Measurements from ENCODE around the gene RASGRF2.

Gene RASGRF2

DNA sequence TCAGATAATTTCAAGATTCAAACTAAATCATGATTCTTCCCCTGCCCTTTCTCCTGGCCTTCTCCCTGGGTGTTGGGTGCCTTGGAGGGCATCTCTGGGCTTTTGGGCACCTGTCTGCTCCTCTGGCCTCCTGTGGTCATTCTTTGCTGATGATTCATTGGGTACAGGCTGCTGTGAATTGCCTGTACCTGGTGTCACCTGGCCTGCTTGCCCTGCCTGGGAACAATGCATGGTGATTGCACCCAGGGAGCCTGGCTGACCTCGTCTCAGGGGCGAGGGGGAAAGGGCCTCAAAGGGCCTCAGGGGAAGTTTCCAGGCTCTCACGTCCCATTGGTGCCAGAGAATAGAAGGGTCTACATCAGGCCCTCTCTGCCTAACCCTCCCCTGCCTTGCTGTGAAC, 252.9 kb downstream of the RASGRF2 start:
- DNase-seq: no peak

DNA sequence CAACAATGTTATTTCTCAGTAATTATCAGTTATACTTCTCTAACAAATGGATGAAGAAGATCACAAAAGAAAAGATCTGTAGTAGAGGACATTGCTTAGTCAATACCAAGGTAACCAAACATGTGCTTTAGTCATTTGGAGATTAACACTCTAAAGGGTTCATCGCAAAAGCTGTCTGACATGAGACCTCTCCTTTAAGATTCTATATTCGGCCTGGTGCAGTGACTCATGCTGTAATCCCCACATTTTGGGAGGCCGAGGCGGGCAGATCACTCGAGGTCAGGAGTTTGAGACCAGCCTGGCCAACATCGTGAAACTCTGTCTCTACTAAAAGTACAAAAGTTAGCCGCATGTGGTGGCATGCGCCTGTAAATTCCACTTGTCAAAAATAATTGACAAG, 254.7 kb downstream of the RASGRF2 start:
- no peak for DNase-seq

DNA sequence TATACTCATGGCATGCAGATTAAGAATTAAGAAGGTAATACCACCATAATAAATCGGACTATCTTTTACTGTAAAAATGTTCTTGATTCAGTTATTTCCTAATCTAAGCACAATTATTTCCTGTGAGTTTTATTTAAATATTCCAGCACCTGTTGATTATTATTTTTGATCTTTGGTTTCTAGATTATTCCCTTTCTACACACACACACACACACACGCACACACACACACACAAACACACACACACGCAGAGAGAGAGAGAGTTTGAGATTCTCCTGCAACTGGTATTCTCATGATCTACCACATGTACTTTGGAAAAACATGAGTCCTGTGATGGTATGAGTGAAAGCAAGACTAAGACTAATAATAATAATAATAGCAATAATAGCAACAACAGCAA, 256.0 kb downstream of the RASGRF2 start:
- no peak for DNase-seq

DNA sequence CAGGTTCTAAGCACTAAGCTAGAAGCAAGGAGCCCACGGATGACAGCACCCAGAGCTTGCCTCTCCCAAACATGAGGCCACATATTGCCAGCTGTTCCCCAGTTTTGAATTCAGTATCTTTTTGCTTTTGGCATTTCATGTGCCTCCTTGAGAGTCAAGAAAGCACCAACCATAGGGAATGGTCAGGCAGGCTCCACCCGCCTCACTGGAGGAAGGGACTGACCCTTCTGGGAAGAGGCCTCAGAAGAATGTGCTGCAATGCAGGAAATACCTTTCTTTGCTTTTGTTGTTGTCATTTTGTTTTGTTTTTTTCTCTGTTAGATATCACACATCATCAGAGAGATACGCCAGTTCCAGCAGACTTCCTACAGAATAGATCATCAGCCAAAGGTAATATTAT, 259.2 kb downstream of the RASGRF2 start:
- no peak for DNase-seq

DNA sequence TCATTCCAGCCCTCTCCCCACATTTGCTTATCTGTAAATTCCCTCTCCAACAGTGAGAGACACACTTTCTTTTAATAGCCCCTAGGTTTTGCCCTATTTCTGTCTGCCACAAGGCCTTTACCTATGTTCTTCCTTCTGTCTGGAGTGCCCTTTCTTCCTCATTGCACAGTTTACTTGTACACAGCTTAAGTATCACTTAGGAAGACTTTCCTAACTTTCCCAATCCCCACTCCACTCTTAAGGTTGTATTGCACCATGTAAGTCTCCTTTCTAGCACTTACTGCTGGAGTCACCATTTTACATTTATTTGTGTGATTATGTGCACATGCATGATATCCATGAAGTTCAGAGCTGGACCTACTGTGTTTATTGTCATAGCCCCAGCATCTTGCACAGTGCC, 262.1 kb downstream of the RASGRF2 start:
- no peak for DNase-seq

DNA sequence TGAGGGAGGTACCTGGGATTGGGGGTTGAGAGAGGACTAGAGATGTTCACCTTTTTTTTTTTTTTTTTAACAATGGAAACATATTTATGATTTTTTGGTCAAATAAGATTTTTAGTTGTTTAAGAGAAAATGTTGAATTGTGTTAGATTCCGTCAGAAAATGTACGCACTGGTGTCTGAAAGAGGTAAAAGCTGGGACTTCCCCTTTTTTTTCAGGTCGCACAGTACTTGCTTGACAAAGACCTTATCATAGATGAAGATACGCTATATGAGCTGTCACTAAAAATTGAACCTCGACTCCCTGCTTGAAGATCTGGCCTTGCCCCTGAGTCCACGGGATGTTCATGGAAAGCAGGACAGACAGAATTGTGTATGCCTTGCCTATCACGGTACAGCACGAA, 265.3 kb downstream of the RASGRF2 start:
- DNase-seq: no peak

DNA sequence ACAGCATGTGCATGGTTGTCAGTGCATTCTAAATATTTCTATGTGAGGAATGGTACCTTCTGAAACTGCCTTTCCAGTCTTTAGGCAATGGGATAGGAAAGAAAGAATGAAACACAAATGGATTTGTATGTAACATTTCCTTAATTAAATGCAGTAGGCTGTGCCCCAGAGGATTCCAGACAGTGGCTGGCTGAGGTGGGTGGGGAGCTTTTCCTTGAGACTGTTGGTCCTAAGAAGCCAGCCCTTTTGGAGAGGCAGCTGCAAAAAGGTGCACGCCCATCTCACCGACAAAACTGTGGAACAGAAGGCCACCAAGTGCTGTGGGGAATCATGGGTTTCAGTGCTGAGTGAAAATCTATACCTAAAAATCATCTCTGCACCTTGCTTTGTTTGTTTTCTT, 266.1 kb downstream of the RASGRF2 start:
- no peak for DNase-seq

DNA sequence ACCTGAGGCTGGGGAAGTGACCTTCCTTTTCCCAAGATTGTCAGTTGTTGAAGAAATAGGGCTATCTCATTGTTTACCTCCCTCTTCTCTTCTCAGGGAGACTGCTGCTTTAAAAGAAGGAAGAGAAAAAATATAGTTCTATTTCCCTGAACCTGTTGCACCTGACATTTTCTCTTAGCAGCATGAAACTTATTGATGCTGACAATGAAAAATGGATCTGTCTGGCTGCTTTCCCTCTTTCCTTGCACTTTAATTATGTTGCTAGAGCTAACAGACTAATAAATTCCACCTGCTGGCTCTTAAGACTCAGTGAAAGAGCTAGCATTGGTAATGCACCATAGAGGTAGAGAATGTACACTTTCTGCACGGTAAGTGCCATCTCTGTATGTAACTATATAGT, 266.8 kb downstream of the RASGRF2 start:
- no peak for DNase-seq

DNA sequence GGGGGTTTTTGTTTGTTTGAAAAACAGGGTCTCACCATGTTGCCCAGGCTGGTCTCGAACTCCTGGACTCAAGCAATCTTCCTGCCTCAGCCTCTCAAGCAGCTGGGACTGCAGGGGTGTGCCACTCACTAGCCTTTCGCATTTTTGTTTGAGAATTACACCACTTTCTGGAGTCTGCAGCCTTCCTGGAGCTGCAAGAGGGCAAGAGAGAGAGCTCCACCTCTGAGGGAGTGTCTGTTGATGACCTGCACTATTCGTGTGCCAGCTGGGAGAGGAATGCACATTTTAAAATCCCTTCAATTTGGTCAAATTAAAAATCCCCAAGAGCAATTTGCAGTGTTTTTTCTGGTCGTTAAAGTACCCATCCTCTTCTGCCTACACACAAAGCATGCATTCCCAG, 267.9 kb downstream of the RASGRF2 start:
- no peak for DNase-seq

DNA sequence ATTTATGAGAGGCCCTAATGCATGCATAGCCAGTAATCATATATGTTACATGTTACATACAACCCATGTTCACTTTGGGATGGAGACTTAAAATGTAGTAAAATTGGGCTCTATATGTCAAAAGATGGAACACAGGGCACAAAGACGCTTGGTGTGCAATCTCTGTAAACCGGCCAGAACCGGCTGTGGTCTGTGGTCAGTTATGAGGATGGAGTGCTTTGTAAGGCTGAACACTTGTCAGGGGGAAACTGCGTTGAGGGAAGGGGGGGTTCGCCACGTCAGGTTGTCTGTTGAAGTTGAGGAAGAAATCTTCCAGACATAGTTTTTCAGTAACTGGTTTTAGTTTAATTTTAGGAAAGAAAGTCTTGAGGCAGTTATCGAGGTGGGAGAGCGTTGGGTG, 270.3 kb downstream of the RASGRF2 start:
- no peak for DNase-seq

DNA sequence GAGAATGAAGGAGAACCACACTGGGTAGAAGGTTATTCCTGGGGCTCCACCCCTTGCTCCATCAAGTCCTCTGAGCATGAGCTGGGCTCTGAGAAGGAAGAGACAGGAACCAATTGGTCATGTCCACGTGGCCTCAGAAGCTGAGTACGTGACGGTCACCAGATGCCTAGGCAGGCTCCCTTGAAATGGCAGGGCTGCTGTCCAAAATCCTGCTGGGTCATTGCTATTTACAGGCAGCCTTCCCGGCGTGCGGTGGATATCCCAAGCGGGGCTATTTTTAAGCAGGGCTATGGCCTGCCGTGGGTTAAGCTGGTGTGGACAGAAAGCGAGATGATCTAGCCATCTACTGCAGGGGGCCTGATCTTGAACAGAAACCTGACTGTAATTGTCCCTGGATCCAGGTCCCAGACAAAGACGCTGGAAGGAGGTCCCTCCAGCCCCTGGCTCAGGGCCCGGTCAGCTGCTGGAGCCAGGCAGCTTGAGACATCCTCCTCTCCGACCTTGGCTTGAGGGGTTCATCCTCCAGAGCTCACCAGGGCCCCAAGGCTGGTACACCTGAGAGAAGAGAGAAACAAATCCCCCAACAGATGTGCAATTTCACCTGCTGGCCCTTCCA, 272.4 kb downstream of the RASGRF2 start:
- no peak for DNase-seq

DNA sequence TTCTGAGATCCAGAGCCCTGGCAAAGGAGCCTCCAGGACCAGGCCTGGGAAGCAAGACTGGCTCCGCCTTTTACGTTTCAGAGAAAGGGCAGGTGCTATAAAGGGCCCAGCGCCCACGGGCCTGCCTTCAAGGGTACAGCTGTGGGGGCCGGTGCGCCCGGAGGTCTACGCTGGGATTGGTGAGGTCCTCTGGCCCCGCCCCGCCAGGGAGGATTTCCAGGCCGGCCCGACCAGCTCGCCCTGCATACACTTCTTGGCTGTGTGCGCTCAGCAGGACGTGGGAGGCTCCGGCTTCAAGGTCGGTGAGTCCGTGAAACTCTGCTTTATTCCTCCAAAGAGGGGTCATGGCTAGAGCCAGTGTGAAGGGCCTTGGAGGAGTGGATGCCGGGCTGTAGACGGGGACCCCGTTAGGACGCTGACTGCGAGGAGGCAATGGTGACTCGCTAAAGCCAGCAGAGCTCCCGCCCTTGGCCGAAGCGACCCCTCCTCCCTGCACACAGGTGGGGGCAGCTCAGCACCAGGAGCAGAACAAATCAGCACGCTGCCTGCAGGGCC, 273.0 kb downstream of the RASGRF2 start, which contains the start of gene CKMT2:
Gene CKMT2, plus strand, starts transcription at position 243 of the 555 bp plus-strand sequence. CDS start 17,811 bp downstream, outside the sequence.
- DNase-seq: no peak

DNA sequence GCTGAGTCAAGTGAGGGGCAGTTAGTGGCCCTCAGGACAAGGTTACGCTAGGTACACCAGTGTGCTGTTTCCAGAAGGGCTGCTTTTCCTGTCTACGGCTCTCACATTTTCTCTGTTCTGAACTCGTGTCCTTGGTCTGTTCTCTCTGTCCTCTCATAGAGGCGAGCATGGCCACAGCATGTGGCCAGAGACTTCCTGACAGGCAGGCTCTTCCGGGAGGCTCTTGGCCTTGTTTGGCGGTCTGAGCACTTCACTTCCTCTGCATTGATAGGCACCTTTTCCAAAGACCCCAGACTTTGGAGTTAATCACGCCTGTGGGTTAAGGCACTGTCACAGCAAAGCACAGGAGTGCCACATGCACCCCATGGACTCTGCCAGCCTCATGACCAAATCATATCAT, 274.1 kb downstream of the RASGRF2 start:
- no peak for DNase-seq

DNA sequence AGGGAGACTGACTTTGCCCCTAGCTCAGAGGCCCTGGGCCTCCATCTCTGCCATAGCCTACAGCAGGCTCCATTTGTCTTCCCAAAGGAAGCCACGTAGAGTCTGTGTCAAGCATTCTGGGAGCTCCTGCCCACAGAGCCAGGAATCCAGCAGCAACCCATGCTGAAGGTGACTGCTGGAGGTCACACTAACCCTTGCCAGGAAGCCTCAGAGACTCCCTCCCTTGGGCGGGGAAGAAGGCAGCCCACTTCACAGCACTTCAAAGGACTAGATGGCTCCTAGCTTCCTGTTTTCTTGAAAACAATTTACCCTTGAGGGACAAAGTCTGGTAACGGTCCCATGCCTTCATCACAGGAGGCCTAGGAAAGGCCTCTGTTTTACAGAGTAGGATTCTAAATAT, 274.6 kb downstream of the RASGRF2 start:
- no peak for DNase-seq

DNA sequence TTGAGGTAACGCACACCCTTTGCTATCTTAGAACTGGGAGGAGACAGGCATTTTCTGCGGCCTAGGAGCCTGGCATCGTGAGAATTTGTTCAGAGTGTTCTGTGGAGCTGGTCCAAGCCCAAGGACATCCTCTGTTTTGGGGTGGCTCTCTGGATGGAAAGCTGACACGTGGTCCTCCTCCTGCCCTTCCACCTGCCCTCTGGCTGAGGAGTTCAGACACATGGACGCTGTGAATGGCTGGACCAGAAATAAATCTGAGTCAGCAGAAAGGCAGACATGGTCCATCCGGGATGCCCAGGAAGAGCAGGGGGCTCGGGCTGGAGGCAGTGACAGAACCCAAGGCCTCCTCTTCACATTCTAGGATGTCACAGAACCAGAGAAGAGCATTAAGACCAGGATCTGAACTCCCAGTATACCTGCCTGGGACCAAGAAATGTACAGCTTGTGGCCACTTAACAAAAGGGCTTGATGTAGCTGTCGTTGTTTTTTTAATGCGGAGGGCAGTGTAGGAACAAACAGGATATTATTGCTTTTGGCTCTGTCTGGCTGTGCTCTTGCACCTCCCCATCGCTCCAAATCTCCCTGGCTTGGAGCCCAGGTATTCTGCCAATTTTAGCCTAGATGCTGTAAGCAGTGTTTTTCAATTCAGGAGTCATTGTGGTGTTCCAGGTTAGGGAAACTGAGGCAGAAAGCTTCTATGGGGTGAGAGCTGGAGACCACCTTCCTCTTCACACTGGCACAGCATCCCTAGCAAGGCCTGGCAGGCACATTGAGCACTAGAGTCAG, 275.3 kb downstream of the RASGRF2 start:
- no peak for DNase-seq

DNA sequence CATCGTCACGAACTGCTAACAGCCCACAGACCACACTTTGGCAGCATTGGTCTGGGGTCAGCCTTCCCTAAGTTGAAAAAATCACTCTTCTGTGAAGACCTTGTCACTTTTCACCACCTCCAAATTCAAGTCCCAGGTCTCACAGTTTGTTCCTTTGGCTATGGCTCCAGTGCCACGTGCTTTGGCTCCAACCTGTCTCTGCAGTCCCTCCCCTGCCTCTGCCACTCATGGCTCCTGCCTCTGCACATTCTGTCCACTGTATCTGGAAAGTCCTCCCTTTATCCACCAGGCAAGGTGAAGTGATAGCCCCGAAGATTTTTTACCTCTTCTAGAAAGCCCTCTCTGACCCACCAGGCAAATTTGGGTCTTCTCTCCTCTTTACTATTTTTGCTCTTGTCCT, 278.3 kb downstream of the RASGRF2 start:
- DNase-seq: no peak

DNA sequence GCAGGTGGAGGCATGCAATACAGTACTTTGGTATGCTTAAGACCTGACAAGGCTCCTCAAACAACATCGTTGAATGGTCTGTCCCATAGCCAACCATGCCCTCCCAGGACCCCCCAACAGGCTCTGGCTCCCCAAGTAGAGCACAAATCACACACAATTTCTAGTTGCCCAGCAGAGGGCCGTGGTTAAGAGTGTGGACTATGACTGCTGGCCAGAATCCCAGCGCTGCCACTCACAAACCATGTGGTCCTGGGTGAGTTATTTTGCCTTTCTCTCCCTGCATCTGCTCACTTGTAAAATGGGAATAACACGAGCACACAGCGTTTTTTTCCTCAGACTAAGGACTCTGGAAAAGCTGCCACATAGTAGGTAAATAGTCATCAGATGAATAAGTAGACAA, 279.4 kb downstream of the RASGRF2 start:
- DNase-seq: no peak

DNA sequence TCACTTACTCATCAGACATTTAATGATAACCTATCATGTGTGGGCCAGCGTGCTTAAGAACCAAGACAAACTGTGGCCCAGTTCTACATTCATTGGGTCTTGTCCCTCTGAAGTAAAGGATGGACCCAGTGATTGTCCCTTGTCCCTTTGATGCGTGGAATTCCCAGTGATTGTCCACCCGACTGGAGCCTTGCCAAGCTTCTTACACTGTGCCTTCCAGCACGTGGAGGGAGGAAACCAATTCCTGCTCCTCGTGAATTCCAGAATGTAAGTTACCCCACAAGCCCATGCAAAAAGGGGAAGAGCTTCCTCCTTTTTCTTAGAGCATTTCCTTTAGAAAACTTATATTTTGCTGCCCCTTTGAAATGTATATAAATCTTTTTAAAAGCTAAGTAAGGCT, 280.8 kb downstream of the RASGRF2 start:
- no peak for DNase-seq

DNA sequence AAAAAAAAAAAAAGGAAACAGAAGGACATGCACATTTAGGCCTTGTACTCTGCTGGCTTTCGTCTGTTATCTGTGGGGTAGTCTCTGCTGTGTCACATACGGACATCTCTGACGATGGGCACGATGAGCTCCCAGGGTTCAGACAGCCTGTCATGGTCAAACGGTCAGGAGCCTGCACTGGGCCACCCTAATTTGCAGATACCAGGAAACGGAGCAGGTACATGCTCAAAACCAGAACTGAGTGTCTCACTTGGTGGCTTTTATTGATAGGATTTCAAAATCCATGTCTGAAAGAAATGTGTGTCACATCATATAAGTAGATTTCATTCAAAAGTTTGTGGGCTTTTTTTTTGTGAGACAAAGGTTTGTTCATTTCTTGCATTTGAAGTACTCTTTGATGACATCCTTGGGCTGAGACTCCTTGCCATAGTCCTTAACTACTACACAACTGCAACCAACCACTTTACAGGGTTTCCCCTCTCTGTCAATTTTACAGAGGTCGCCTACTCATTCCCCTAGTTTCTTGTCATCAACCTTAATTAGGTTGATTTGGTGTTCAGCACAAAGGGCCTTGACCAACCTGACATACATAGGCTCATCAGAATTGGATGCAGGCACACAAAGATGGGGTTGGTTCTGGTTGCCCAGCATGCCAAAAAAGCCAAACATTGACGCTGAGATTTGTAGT, 281.9 kb downstream of the RASGRF2 start:
- no peak for DNase-seq

DNA sequence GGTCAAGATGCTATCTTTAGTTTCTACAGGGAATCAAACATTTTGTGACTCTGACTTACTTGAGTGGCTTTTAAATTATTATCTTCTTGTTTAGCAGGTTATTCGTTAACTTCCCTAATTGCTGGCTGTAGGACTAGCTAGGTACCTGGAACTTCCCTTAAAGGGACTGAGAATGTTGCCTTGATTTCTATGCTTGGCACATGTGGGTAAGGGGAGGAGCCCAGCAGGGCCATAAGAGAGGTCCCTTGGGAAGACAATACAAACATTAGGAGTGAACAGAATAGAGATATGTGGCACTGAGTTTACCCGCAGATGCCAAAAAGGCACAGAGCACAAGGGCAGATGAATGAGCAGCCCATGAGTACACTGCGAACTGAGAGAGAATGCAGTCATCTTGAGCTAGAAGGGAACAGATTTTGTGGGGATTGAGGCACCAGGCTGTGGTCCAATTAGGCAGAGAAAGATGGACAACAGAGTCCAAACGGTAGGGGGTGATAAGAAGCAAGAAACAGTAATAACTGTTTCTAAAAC, 282.8 kb downstream of the RASGRF2 start:
- DNase-seq: no peak

DNA sequence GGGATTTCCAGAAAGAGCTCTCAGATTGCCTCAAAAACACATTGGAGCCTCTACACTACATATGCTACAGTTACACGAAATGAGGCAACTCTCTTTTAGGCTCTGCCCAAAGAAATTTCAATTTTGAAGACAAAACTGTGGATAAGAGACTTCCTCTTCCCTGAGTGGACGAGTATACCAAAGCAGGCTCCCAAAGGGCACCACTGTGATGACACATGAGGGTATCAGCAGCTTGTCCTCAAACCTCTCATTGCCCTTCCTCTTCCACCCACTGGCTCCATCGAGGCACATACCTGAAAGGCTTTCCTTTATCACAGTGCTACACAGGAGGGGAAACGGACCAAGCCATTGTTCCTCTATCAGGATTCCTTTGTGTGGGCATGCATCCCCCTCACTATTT, 284.3 kb downstream of the RASGRF2 start:
- DNase-seq: no peak

DNA sequence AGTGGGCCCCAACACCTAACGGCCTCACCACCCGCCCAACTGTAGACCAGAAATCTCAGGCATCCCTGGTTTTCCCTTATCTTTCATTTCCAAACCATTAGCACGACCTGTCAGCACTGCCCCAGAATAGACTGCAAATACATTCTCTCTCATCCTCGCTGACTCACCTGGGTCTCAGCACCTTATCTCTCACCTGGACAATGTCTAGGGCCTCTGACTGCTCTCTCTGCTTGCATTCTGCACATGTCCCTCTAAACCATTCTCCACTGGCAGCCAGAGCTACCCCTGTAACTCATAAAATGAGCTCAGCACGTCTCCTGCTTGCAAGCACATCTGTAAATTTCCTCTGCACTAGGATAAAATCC, 285.7 kb downstream of the RASGRF2 start:
- no peak for DNase-seq

DNA sequence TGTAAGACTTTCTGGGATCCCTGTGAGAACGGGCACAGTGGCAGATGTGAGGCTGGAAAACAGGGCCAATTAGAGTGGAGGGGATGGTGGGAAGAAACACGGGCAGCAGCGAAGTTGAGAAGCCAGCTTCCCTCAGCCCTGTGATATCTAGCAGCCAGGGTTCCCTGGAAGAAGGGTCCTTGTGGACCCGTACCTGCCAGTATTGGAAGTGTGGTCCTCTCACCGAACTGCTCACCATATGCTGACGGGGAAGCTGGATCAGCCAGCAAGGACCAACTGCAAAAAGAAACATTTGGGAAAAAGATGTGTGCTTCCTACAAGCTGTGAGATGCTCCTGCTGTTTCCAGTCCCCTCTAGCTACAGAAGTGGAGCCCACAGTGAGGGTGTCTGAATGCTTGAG, 286.5 kb downstream of the RASGRF2 start:
- DNase-seq: no peak

Measured in SHP77 (cell line).